SK-N-MC (cell line): Measurements from ENCODE around the gene ZNF521.

Source experiments
- EZH2 ChIP-seq: fragments of 200-600 bp; sonication (generic); IDR thresholded peaks from one replicate; pipeline ENCODE4 v1.6.1; 2017; ENCODE audit warnings: antibody characterized with exemption
- POLR2AphosphoS5 ChIP-seq: IDR thresholded peaks from 2 replicates; pipeline ENCODE4 v1.6.1; 2012; ENCODE audit warnings: mild to moderate bottlenecking, low read depth, low read length, borderline replicate concordance

DNA sequence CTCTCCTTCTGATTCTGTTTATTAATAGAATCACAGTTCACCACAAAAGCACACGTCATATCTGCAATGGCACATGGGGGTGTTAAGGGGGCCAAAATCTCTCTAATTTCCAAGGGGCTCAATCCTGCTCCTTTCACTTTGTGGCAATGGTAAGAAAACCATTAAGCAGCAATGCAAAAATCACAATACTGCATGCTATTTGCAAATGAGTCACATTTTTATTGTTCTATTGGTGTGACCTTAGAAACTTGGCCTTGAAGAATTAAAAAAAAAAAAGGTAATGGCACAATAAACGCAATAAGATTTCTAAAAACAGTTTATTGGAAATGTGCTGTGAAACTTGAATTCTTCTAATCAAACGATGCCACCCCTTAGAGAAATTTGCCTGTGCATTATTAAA, 251.5 kb downstream of the ZNF521 start:
- no peak for TF ChIP-seq POLR2AphosphoS5
- TF ChIP-seq EZH2, result no peak
